Skeletal muscle satellite cell (primary cell): Measurements from ENCODE around the gene MRTFB.
"Not testable (repeated sequence)": the region's sequence is repeated elsewhere in the genome, so short reads cannot be mapped to it uniquely, and the experiment has no call there.

Source experiments
- H3K27me3 ChIP-seq: 2 replicates; pipeline ENCODE4 v1.7.0; 2013; ENCODE audit warnings: low read length; ENCODE audit not compliant: control insufficient read depth, insufficient read depth
- H3K36me3 ChIP-seq: 2 replicates; pipeline ENCODE4 v1.7.0; 2013; ENCODE audit warnings: mild to moderate bottlenecking, control low read depth, low read length; ENCODE audit not compliant: insufficient read depth
- H3K4me1 ChIP-seq: 2 replicates; pipeline ENCODE4 v1.7.0; 2013; ENCODE audit warnings: low read length; ENCODE audit not compliant: control insufficient read depth, insufficient read depth
- H3K4me2 ChIP-seq: 2 replicates; pipeline ENCODE4 v1.7.0; 2013; ENCODE audit warnings: mild to moderate bottlenecking, low read length
- H3K4me3 ChIP-seq: 2 replicates; pipeline ENCODE4 v1.7.0; 2013; ENCODE audit warnings: low read length
- H3K9ac ChIP-seq: 2 replicates; pipeline ENCODE4 v1.7.0; 2013; ENCODE audit warnings: mild to moderate bottlenecking, low read depth, low read length, moderate library complexity
- H3K9me3 ChIP-seq: replicated peaks from 2 replicates; pipeline ENCODE4 v1.7.0; 2013; ENCODE audit warnings: mild to moderate bottlenecking, control low read depth, low read length

Gene MRTFB

GRCh38 chr16:14179116-14179515 is 108.0 kb downstream of the MRTFB start:
- Histone ChIP-seq H3K27me3 (no peaks in the 10 kb centered on the region), H3K9ac (no peak overlapping the region), H3K4me3 (no peak overlapping the region), H3K9me3 (no peaks in the 10 kb centered on the region), H3K36me3 (no peaks in the 10 kb centered on the region), H3K4me1 (peaks cover 22% of the 10 kb centered on the region), H3K4me2 (no peak overlapping the region)

GRCh38 chr16:14180481-14180944 is 109.4 kb downstream of the MRTFB start:
- Histone ChIP-seq H3K4me3 (no peak overlapping the region), H3K4me2 (no peak overlapping the region), H3K36me3 (no peaks in the 10 kb centered on the region)

GRCh38 chr16:14181371-14182050 is 110.4 kb downstream of the MRTFB start:
- Histone ChIP-seq H3K4me2 (peak overlapping the region; percentile 27), H3K27me3 (no peaks in the 10 kb centered on the region), H3K4me3 (no peak overlapping the region), H3K36me3 (no peaks in the 10 kb centered on the region), H3K9ac (no peak overlapping the region), H3K9me3 (no peaks in the 10 kb centered on the region), H3K4me1 (peaks cover 41% of the 10 kb centered on the region)

More at GRCh38 chr16:14180481-14180944, 109.4 kb downstream of the MRTFB start:
- Histone ChIP-seq H3K9ac (no peak overlapping the region), H3K27me3 (no peaks in the 10 kb centered on the region), H3K9me3 (no peaks in the 10 kb centered on the region), H3K4me1 (peaks cover 32% of the 10 kb centered on the region)

DNA sequence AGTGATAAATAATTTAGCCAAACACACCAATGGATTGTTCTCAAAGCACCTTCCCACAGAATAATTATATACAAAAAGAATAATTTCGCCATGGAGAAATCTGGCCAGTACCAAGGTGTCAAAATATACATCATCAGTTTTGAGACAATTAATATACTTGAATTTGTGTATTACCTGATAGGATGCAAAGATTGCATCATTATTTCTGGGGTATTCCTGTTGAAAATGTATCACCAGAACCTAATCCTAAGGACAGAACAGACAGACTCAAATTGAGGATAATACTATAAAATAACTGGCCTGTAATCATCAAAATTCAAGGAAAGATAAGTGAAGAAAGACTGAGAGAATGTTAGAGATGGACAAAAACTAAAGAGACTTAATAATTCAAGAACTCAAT is 111.9 kb downstream of the MRTFB start:
- no peaks in the 10 kb centered on the region for H3K9me3 ChIP-seq
- no peaks in the 10 kb centered on the region for H3K27me3 ChIP-seq
- H3K4me1 ChIP-seq: peaks cover 48% of the 10 kb centered on the region
- H3K9ac ChIP-seq: no peak overlapping the region
- H3K4me3 ChIP-seq: no peak overlapping the region
- no peak overlapping the region for H3K4me2 ChIP-seq
- H3K36me3 ChIP-seq: no peaks in the 10 kb centered on the region

- not testable (repeated sequence) for H3K9ac ChIP-seq, H3K27me3 ChIP-seq, H3K4me2 ChIP-seq, H3K36me3 ChIP-seq, H3K9me3 ChIP-seq, H3K4me3 ChIP-seq
- H3K4me1 ChIP-seq: peaks cover 48% of the 10 kb centered on the region
These were observed 112.8 kb downstream of the MRTFB start for GRCh38 chr16:14183962-14184361.

GRCh38 chr16:14186007-14186794 is 115.1 kb downstream of the MRTFB start:
- peak overlapping the region; percentile 70 for H3K4me2 ChIP-seq
- peak overlapping the region; percentile 48 for H3K4me3 ChIP-seq
- peak overlapping the region; percentile 40 for H3K9ac ChIP-seq
- no peaks in the 10 kb centered on the region for H3K9me3 ChIP-seq
- H3K36me3 ChIP-seq: no peaks in the 10 kb centered on the region
- H3K4me1 ChIP-seq: peaks cover 36% of the 10 kb centered on the region
- no peaks in the 10 kb centered on the region for H3K27me3 ChIP-seq

DNA sequence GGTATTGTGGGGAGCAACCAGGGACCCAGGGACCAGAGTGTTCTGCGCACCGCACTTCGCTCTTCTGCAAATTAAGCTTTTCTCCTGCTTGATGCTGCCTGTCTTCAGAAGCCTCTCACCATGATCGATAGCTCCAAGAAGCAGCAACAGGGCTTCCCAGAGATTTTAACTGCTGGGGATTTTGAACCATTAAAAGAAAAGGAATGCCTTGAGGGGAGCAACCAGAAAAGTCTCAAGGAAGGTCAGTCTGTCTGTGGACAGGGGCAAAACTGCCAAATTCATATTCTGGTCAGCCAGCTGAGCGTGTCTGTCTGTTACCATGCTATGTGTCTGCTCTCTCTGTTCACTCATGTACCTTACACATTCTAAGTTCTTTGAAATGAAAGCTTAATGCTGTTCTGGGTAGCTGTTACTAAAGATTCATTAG is 115.7 kb downstream of the MRTFB start:
- no peaks in the 10 kb centered on the region for H3K27me3 ChIP-seq
- peak overlapping the region; percentile 48 for H3K4me3 ChIP-seq
- H3K36me3 ChIP-seq: no peaks in the 10 kb centered on the region
- peaks cover 33% of the 10 kb centered on the region for H3K4me1 ChIP-seq
- H3K4me2 ChIP-seq: peak overlapping the region; percentile 70
- H3K9me3 ChIP-seq: no peaks in the 10 kb centered on the region
- H3K9ac ChIP-seq: peak overlapping the region; percentile 40

- H3K36me3 ChIP-seq: no peaks in the 10 kb centered on the region
- H3K4me2 ChIP-seq: peak overlapping the region; percentile 70
- peak overlapping the region; percentile 40 for H3K9ac ChIP-seq
- H3K27me3 ChIP-seq: no peaks in the 10 kb centered on the region
- H3K9me3 ChIP-seq: no peaks in the 10 kb centered on the region
- peaks cover 25% of the 10 kb centered on the region for H3K4me1 ChIP-seq
- H3K4me3 ChIP-seq: peak overlapping the region; percentile 48
These were observed 116.6 kb downstream of the MRTFB start for GRCh38 chr16:14187517-14188338.

GRCh38 chr16:14193316-14193871 is 122.3 kb downstream of the MRTFB start:
- H3K9me3 ChIP-seq: no peaks in the 10 kb centered on the region
- no peaks in the 10 kb centered on the region for H3K36me3 ChIP-seq
- no peak overlapping the region for H3K9ac ChIP-seq
- no peak overlapping the region for H3K4me2 ChIP-seq
- no peak overlapping the region for H3K4me3 ChIP-seq
- no peaks in the 10 kb centered on the region for H3K27me3 ChIP-seq
- no peaks in the 10 kb centered on the region for H3K4me1 ChIP-seq

DNA sequence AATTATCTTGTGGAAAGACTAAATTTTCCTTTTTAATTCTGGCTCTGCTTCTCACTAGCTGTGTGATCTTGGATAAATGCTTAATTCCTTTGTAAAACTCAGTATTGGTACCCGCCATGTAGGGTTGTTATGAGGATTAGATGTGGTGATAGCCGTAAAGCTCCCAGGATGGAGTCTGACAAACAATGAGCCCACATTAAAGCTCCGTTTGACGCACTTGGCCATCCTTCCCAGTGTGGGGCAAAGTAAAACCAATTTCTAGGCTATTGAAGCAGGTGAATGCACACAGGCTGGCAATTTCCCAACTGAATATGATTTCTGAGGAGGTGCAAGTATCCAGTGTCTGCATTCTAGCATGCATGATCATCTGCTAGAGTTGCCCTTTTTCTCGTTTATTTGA is 123.6 kb downstream of the MRTFB start:
- H3K9me3 ChIP-seq: no peaks in the 10 kb centered on the region
- H3K36me3 ChIP-seq: no peaks in the 10 kb centered on the region
- H3K27me3 ChIP-seq: no peaks in the 10 kb centered on the region
- H3K4me1 ChIP-seq: peaks cover 5% of the 10 kb centered on the region
- no peak overlapping the region for H3K9ac ChIP-seq
- no peak overlapping the region for H3K4me3 ChIP-seq
- no peak overlapping the region for H3K4me2 ChIP-seq

GRCh38 chr16:14196011-14196410 is 124.9 kb downstream of the MRTFB start:
- Histone ChIP-seq H3K36me3 (no peaks in the 10 kb centered on the region), H3K4me1 (peaks cover 7% of the 10 kb centered on the region), H3K27me3 (no peaks in the 10 kb centered on the region), H3K9me3 (no peaks in the 10 kb centered on the region), H3K4me3 (no peak overlapping the region), H3K4me2 (no peak overlapping the region), H3K9ac (no peak overlapping the region)
